Neural crest cell (in vitro differentiated cells): ENCODE measurements around the gene CYP26B1. TPM values are rescaled to one million over a fixed set of nuclear protein-coding genes. Genes with fewer than 3 reads are reported as not detected.

ENCODE experiments used
- DNase-seq: peaks from one replicate; pipeline ENCODE4 v3.0.0; 2021; ENCODE audit warnings: low read depth, mixed read lengths, low spot score
- H3K27ac Mint-ChIP-seq: one replicate; pipeline ENCODE4 v1.8.0; 2021; ENCODE audit warnings: mild to moderate bottlenecking, mixed read lengths; ENCODE audit not compliant: unreplicated experiment
- H3K27me3 Mint-ChIP-seq: 2 replicates; pipeline ENCODE4 v1.8.0; 2021; ENCODE audit warnings: low read depth, mild to moderate bottlenecking, mixed read lengths
- H3K36me3 Mint-ChIP-seq: 2 replicates; pipeline ENCODE4 v1.8.0; 2021; ENCODE audit warnings: low read depth, mild to moderate bottlenecking, mixed read lengths
- H3K4me1 Mint-ChIP-seq: 2 replicates; pipeline ENCODE4 v1.8.0; 2021; ENCODE audit warnings: mixed read lengths
- H3K4me3 Mint-ChIP-seq: one replicate; pipeline ENCODE4 v1.8.0; 2021; ENCODE audit warnings: mild to moderate bottlenecking, mixed read lengths
- H3K9me3 Mint-ChIP-seq: 2 replicates; pipeline ENCODE4 v1.8.0; 2021; ENCODE audit warnings: mixed read lengths
- CTCF ChIP-seq: fragments of 200-600 bp; sonication (generic); conservative IDR thresholded peaks from 2 replicates; pipeline ENCODE4 v1.5.0; 2021; ENCODE audit warnings: antibody characterized with exemption, mild to moderate bottlenecking
- total RNA-seq: library from RNA; stranded (reverse); gene quantifications from 2 replicates; pipeline ENCODE4 v1.2.1, GENCODE V29; 2021

The CYP26B1 gene
- total RNA-seq, 1 donor from 2014 or later, result 16.4 TPM

GRCh38 chr2:72113847-72114692, 33.6 kb downstream of the CYP26B1 start:
- no peak for TF ChIP-seq CTCF
- Mint-ChIP-seq H3K4me3 (no peak overlapping the region), H3K27me3 (no peaks in the 10 kb centered on the region), H3K27ac (no peak overlapping the region), H3K9me3 (no peaks in the 10 kb centered on the region), H3K36me3 (no peaks in the 10 kb centered on the region), H3K4me1 (peaks cover 10% of the 10 kb centered on the region)
- DNase-seq, result no peak

GRCh38 chr2:72112981-72113846, 34.4 kb downstream of the CYP26B1 start:
- TF ChIP-seq CTCF, result no peak
- H3K4me1 Mint-ChIP-seq, result peaks cover 14% of the 10 kb centered on the region
- H3K9me3 Mint-ChIP-seq, result no peaks in the 10 kb centered on the region
- H3K4me3 Mint-ChIP-seq, result no peak overlapping the region
- no peak for DNase-seq
- no peak overlapping the region for H3K27ac Mint-ChIP-seq
- no peaks in the 10 kb centered on the region for H3K36me3 Mint-ChIP-seq
- no peaks in the 10 kb centered on the region for H3K27me3 Mint-ChIP-seq

GRCh38 chr2:72112401-72112800, 35.3 kb downstream of the CYP26B1 start:
- DNase-seq, result no peak
- TF ChIP-seq CTCF, result no peak
- no peak overlapping the region for H3K27ac Mint-ChIP-seq
- H3K4me1 Mint-ChIP-seq, result peaks cover 14% of the 10 kb centered on the region
- H3K27me3 Mint-ChIP-seq, result no peaks in the 10 kb centered on the region
- no peaks in the 10 kb centered on the region for H3K36me3 Mint-ChIP-seq
- no peaks in the 10 kb centered on the region for H3K9me3 Mint-ChIP-seq
- no peak overlapping the region for H3K4me3 Mint-ChIP-seq

GRCh38 chr2:72111061-72111460, 36.6 kb downstream of the CYP26B1 start:
- Mint-ChIP-seq H3K36me3 (no peaks in the 10 kb centered on the region), H3K27ac (no peak overlapping the region), H3K27me3 (peaks cover 2% of the 10 kb centered on the region), H3K9me3 (no peaks in the 10 kb centered on the region), H3K4me1 (peaks cover 10% of the 10 kb centered on the region), H3K4me3 (no peak overlapping the region)
- TF ChIP-seq CTCF, result no peak
- no peak for DNase-seq

GRCh38 chr2:72109904-72110303, 37.8 kb downstream of the CYP26B1 start:
- peaks cover 6% of the 10 kb centered on the region for H3K4me1 Mint-ChIP-seq
- no peak overlapping the region for H3K27ac Mint-ChIP-seq
- TF ChIP-seq CTCF, result no peak
- H3K4me3 Mint-ChIP-seq, result no peak overlapping the region
- H3K27me3 Mint-ChIP-seq, result peaks cover 4% of the 10 kb centered on the region
- no peaks in the 10 kb centered on the region for H3K36me3 Mint-ChIP-seq
- no peaks in the 10 kb centered on the region for H3K9me3 Mint-ChIP-seq
- DNase-seq, result no peak
